ENCODE results near the gene SUGCT. TPM values are rescaled to one million over a fixed set of nuclear protein-coding genes. Genes with fewer than 3 reads are reported as not detected.

The SUGCT gene
- total and polyA plus RNA-seq, 9 of the 15 experiments (the other 6 are each of a cell fraction or from before 2014, with no cell fraction given) = 0.58 to 2.5 (median 1.4) TPM

DNA sequence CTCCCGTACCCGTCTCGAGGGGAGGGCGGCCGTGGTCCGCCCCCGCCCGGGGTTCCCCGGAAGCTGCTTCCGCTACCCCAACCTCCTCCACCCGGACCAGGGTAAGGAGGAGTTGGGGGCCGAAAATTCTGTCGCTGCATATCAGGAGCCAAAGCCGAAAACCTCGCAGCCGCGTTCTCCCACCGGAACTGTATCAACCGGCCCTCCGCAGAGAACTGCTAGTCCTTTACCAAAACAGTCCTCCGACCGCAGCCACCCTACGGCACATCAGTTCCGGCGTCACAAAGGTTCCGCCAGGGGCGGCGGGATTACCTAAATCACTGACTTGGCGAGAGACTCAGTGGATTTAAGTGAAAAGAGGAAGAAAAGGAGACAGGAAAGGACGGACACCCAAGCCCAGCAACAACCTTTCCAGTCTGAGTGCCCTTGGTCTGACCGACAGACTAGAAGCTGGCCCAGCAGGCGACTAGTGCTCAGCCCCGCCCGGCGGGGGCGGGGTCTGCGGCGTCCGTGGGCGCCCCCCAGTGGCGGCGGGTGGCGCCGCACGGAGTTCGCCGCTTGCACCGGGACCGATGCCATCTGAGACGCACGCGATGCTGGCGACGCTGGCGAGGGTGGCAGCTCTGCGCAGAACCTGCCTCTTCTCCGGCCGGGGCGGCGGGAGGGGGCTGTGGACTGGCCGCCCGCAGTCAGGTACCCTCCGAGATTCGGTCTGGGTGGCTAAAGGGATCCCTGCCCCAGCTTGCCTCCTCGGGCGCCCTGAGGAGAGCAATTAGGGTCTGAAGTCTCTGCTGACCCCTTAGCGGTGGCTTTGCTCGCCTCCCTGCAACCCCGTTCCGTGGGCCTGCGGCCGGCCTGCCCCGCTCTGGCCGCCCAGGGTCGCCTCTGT, at the start of gene SUGCT, which contains the start of gene MPLKIP (continued):
- peak; percentile 97 for TF ChIP-seq ZBTB40 (IDR thresholded peaks at IDR 0.05)
- no peak for TF ChIP-seq ZBTB40 (CRISPR knock-in tag; IDR thresholded peaks at IDR 0.05)
- no peak for TF ChIP-seq SMARCB1 (IDR thresholded peaks at IDR 0.05; ENCODE audit: insufficient read length, low read depth)
- peak; percentile 96 for TF ChIP-seq TBP (optimal IDR thresholded peaks at IDR 0.05; ENCODE audit: low read depth, low read length)
- peak; percentile 98 for TF ChIP-seq ESRRA (IDR thresholded peaks at IDR 0.05; ENCODE audit: borderline replicate concordance, low read depth)
- TF ChIP-seq, protein P1, sequence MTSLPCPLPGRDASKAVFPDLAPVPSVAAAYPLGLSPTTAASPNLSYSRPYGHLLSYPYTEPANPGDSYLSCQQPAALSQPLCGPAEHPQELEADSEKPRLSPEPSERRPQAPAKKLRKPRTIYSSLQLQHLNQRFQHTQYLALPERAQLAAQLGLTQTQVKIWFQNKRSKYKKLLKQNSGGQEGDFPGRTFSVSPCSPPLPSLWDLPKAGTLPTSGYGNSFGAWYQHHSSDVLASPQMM (CRISPR knock-in tag; IDR thresholded peaks at IDR 0.05) = no peak
- no peak for TF ChIP-seq ZNF121 (CRISPR knock-in tag; conservative IDR thresholded peaks at IDR 0.05)
- no peak for TF ChIP-seq NFXL1 (CRISPR knock-in tag; IDR thresholded peaks at IDR 0.05)
- TF ChIP-seq, protein P2, sequence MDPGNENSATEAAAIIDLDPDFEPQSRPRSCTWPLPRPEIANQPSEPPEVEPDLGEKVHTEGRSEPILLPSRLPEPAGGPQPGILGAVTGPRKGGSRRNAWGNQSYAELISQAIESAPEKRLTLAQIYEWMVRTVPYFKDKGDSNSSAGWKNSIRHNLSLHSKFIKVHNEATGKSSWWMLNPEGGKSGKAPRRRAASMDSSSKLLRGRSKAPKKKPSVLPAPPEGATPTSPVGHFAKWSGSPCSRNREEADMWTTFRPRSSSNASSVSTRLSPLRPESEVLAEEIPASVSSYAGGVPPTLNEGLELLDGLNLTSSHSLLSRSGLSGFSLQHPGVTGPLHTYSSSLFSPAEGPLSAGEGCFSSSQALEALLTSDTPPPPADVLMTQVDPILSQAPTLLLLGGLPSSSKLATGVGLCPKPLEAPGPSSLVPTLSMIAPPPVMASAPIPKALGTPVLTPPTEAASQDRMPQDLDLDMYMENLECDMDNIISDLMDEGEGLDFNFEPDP (CRISPR knock-in tag; IDR thresholded peaks at IDR 0.05) = no peak
- peak; percentile 57 for TF ChIP-seq HMGN3 (IDR thresholded peaks at IDR 0.05; ENCODE audit: borderline replicate concordance, extremely low read depth, insufficient read length, low read depth, low read length)

Data from K562 (cell line).